ENCODE results near the gene IFI6.
"Not testable (repeated sequence)": the region's sequence is repeated elsewhere in the genome, so short reads cannot be mapped to it uniquely, and the experiment has no call there.

Gene IFI6

GRCh38 chr1:27686223-27686990 is 14.4 kb upstream of the IFI6 start:
- no peak overlapping the region for H3K4me3 ChIP-seq (ENCODE audit: low read depth, low read length)
- TF ChIP-seq CTCF (IDR thresholded peaks at IDR 0.05; ENCODE audit: low read depth, low read length), result no peak
- DNase-seq (ENCODE audit: low read depth, low spot score), result no peak
- in situ Hi-C loops (cut with HindIII; ENCODE audit: low sequenced_read_pairs), result no loop called here

- H3K4me3 ChIP-seq (ENCODE audit: low read depth, low read length), result no peak overlapping the region
- in situ Hi-C loops (cut with HindIII; ENCODE audit: low sequenced_read_pairs), result no loop called here
- no peak for DNase-seq (ENCODE audit: low read depth, low spot score)
- no peak for TF ChIP-seq CTCF (IDR thresholded peaks at IDR 0.05; ENCODE audit: low read depth, low read length)
Measured at GRCh38 chr1:27684176-27684575, 12.2 kb upstream of the IFI6 start.

GRCh38 chr1:27682351-27682944 is 10.5 kb upstream of the IFI6 start:
- in situ Hi-C loops (cut with HindIII; ENCODE audit: low sequenced_read_pairs), result no loop called here

GRCh38 chr1:27681580-27681979 is 9.6 kb upstream of the IFI6 start:
- DNase-seq (ENCODE audit: low read depth, low spot score); H3K4me3 ChIP-seq (ENCODE audit: low read depth, low read length); in situ Hi-C loops (cut with HindIII; ENCODE audit: low sequenced_read_pairs): not testable (repeated sequence)

More at GRCh38 chr1:27682351-27682944, 10.5 kb upstream of the IFI6 start:
- no peak for DNase-seq (ENCODE audit: low read depth, low spot score)
- H3K4me3 ChIP-seq (ENCODE audit: low read depth, low read length), result no peak overlapping the region
- TF ChIP-seq CTCF (IDR thresholded peaks at IDR 0.05; ENCODE audit: low read depth, low read length), result no peak

- H3K4me3 ChIP-seq (ENCODE audit: low read depth, low read length); in situ Hi-C loops (cut with HindIII; ENCODE audit: low sequenced_read_pairs): not testable (repeated sequence)
Measured at GRCh38 chr1:27680225-27680791, 8.3 kb upstream of the IFI6 start.

GRCh38 chr1:27678747-27679146 is 6.8 kb upstream of the IFI6 start:
- in situ Hi-C loops (cut with HindIII; ENCODE audit: low sequenced_read_pairs), result no loop called here
- TF ChIP-seq CTCF (IDR thresholded peaks at IDR 0.05; ENCODE audit: low read depth, low read length), result no peak
- no peak overlapping the region for H3K4me3 ChIP-seq (ENCODE audit: low read depth, low read length)
- no peak for DNase-seq (ENCODE audit: low read depth, low spot score)

More at GRCh38 chr1:27680225-27680791, 8.3 kb upstream of the IFI6 start:
- DNase-seq (ENCODE audit: low read depth, low spot score), result not testable (repeated sequence)

GRCh38 chr1:27676410-27676809 is 4.4 kb upstream of the IFI6 start:
- H3K4me3 ChIP-seq (ENCODE audit: low read depth, low read length), result no peak overlapping the region
- no peak for DNase-seq (ENCODE audit: low read depth, low spot score)
- in situ Hi-C loops (cut with HindIII; ENCODE audit: low sequenced_read_pairs), result no loop called here
- TF ChIP-seq CTCF (IDR thresholded peaks at IDR 0.05; ENCODE audit: low read depth, low read length), result no peak

Data from astrocyte of the spinal cord (primary cell).